CD4-positive, alpha-beta T cell treated with Interleukin-1 beta for 1 hour (primary cell): ENCODE results near the gene TIMM50.
"Not testable (repeated sequence)": the region's sequence is repeated elsewhere in the genome, so short reads cannot be mapped to it uniquely, and the experiment has no call there.

Source experiments
- DNase-seq, 2 donors: peaks; one replicate each; pipeline ENCODE4 v3.0.0-alpha.2; 2020 to 2022

TIMM50 gene

DNA sequence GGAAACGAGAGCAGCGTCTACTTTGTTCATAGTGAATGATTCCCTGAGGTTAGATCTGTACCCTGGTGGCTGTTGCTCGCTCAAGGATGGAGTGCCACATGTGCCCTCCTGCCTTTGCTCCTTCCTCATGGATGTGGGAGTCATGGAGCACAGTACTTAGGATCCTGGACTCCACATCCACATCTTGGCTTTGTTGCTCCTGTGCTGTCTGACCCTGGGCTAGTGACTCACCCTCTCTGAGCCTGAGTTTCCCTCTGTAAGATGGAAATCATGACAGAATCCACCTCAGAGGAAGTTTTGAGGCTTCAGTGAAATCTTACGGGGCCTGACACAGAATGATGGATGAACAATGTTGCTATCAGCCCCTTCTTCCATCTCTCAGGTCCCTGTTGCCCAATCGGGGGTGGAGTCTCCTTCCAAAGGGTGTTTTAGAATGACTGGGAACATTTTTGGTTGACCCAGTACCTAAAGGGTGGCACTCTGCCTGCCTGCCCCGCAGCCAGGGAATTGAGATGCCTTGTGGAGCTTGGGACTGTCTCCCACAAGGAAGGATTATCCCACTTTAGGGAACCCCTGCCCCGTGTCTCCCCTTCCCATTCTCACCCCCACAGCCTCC lies 9.8 kb upstream of the TIMM50 start:
- no peak for DNase-seq

DNA sequence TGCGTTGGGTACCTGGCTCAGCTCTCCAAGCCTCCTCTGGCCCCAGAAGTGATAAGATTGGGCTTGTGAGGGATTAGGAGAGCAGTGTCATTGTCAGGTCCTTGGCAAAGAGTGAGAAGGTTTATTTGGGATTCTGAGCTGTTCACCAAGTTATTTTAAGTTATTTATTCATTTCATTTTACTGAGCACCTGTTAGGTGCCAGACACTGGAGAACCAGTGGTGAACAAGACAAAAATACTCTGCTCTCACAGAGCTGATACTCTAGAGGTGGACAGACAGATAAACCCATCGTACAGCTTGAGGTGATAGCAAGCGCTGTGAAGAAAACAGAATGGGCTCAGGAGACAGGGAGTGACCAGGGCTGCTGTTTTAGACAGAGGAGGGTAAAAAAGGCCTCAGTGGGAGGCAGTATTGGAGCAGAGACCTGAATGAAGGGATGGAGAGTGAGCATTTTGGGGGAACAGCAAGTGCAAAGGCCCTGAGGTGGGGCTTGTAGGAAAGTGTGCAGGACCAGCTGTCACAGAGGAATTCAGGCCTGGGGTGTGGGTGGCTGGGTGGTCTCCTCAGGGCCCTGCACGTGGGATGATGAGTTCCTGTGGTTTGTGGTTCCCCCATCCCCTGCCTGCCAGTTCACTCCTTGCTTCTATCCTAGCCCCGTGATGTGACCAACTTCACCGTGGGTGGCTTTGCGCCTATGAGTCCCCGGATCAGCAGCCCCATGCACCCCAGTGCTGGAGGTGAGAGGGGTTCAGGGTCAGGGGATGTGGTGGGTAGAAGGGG lies 8.7 kb upstream of the TIMM50 start:
- no peak for DNase-seq

GRCh38 chr19:39472746-39473442 lies 7.7 kb upstream of the TIMM50 start:
- DNase-seq = no peak

DNA sequence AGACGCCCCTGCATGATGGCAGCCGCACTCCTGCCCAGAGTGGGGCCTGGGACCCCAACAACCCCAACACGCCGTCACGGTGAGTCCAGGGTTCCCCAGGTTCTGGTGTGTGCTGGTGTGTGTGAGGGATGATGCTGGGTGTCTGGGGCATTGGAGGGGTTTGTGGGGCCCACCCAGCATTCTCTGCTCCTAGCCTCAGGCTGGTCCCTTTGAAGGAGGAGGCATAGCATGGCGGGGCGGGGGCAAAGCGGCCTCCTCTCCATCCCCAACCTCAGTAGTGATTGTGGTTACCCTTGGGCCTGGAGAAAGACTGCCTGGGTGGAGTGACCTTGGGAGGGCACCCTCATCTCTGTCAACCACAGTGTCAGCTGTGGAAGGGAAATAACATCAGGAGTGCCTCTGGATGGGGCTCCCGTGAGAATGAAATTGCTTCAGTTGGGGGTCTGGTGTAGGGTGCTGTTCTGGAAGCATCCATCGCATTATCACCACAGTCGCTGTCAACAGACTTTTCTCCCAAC lies 7.1 kb upstream of the TIMM50 start:
- DNase-seq = no peak

DNA sequence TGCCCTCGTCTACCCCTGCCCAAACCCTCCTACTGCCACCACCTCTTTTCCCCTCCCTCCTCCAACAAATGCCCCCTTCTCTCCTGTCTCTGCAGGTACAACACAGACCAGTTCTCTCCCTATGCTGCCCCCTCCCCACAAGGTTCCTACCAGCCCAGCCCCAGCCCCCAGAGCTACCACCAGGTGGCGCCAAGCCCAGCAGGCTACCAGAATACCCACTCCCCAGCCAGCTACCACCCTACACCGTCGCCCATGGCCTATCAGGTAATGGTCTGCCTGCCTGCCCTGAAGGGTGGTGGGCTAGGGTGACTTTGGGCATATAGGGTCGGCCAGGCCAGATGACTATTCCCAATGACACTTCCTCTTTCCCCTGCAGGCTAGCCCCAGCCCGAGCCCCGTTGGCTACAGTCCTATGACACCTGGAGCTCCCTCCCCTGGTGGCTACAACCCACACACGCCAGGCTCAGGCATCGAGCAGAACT lies 6.5 kb upstream of the TIMM50 start:
- peak; percentile 70 to 78 for DNase-seq

DNA sequence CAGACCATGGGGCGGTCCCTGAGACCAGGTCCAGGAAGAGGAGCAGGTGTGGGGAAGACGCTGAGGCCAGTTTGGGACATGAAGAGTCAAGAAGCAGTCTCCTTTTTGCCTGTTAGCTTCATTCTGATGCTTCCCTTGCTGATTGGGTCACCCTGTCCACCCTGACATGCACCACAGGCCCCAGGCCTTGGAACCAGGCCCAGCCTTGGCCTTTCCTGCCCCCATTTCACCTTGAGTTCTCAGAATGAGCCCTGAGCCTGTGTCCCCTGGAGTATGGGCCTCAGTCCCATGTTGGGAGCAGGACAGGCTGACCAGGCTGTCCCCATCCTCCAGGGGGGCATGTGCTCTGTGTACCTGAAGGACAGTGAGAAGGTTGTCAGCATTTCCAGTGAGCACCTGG lies 4.9 kb upstream of the TIMM50 start:
- DNase-seq = no peak

- not testable (repeated sequence) for DNase-seq
These were observed 1.3 kb upstream of the TIMM50 start for GRCh38 chr19:39479319-39479801.

GRCh38 chr19:39479916-39480315 lies 722 bp upstream of the TIMM50 start:
- DNase-seq = no peak

- no peak for DNase-seq
These were observed 549 bp downstream of the TIMM50 start for GRCh38 chr19:39481229-39481545.

DNA sequence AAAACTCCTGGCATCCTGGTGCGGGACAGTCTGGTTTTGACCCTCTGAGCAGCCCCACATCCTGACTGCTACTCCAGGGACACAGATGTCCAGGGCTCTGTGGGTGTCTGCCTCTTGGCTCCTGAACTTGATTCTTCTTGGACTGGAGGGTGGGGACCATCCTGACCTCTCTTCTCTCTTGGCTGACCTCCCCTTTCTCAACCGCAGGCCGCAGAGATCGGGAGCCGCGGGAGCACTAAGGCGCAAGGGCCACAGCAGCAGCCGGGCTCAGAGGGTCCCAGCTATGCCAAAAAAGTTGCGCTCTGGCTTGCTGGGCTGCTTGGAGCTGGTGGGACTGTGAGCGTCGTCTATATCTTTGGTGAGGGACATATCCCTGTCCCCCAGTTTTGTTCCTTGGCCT lies 1.0 kb downstream of the TIMM50 start:
- no peak for DNase-seq

DNA sequence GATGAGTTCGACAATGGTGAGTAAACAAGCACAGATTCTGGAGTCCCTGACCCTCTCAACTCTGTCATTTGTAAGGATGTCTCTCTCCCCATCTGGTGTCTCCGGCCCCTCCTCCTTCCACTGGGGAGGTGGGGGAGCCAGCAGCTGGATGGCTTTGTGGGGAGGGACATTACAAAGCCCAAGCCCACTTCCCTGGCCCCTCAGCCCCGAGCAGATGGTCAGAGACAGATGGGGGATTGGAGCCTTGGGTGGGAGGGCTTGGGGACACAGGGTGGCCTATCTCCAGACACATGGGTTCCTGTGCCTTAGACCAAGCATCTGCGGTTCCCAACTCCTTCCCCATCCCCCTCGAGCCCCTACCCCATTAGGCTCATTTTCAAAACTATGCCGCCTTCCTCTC lies 2.5 kb downstream of the TIMM50 start:
- no peak for DNase-seq

DNA sequence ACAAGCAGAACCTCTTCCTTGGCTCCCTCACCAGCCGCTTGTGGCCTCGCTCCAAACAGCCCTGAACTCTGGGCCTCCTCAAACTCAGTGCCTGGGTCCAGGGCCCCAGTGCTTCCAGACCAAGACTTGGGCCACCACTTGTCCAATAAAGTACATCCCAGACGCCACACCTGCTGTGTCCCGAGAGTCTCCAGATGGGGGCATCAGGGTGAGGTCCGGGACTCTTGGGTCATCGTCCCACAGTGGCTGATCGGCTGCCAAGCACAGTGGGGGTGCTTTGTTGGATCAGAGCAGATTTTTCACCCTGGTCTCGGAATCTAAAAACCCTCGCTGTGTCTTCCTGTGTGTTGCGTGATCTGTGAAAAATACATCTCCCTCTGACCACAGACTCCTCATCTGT lies 9.1 kb downstream of the TIMM50 start:
- DNase-seq = no peak

GRCh38 chr19:39492225-39492624 lies 11.6 kb downstream of the TIMM50 start:
- no peak for DNase-seq

GRCh38 chr19:39492788-39493187 lies 12.2 kb downstream of the TIMM50 start:
- DNase-seq = no peak

- no peak for DNase-seq
These were observed 14.0 kb downstream of the TIMM50 start for GRCh38 chr19:39494661-39495060.

DNA sequence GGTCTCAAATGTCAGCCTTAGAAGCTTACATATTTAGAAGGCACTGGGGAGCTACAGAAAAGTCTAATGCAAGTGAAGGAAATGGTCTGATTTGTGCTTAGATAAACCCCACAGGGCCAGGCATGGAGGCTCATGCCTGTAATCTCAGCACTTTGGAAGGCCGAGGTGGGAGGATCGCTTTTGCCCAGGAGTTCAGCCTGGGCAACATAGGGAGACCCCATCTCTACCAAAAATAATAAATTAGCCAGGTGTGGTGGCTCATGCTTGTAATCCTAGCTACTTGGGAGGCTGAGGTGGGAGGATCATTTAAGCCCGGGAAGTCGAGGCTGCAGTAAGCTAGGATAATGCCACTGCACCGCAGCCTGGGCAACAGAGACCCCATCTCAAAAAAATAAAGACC lies 15.4 kb downstream of the TIMM50 start:
- DNase-seq = no peak

DNA sequence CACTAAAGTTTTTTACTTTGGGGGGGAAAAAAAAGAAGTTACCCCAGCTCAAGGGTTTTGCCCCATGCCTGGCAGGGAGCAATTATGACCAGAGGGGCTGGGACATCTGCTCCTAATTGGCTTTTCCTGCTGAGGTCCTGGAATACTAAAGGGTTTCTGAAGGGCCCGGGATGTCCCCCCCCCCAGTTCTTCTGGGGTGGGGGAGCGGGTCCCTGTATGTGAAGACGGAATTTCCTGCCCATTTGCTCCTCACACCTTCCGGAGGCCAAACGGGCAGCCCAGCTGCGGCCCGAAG lies 17.0 kb downstream of the TIMM50 start:
- DNase-seq = no peak

DNA sequence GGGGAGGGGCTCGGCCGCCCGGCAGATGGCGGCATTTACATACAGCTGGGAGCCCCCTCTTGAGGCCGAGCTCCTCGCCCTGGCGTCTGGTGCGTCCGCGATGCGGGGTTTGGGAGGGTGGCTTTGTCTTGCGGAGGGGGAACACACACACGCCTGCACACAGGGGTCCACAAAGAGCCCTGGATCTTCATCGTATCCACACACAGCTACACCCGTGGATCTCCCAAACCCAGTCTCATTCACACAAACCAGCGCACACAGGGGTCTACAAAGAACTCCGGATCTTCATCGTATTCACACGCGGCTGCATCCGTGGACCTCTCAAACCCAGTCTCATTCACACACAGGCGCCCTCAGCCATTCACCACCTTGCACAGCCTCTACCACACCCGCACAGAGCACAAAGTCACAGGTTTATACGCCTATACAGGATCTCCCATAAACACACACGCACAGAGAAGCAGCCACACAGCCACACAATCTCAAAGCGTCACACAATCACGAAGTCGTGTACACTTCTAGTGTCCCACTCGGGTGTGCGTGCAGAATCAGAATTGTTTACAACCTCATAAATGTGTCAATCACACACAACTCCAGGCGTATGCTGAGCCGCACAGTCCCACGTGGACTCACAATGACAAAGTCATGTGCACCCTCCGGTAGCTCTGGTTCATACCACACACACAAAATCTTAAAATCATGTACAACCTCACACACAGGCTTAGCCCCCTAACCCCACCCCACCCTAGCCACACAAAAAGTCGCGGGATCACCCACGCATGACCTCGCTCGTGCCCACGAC lies 17.6 kb downstream of the TIMM50 start:
- no peak for DNase-seq

DNA sequence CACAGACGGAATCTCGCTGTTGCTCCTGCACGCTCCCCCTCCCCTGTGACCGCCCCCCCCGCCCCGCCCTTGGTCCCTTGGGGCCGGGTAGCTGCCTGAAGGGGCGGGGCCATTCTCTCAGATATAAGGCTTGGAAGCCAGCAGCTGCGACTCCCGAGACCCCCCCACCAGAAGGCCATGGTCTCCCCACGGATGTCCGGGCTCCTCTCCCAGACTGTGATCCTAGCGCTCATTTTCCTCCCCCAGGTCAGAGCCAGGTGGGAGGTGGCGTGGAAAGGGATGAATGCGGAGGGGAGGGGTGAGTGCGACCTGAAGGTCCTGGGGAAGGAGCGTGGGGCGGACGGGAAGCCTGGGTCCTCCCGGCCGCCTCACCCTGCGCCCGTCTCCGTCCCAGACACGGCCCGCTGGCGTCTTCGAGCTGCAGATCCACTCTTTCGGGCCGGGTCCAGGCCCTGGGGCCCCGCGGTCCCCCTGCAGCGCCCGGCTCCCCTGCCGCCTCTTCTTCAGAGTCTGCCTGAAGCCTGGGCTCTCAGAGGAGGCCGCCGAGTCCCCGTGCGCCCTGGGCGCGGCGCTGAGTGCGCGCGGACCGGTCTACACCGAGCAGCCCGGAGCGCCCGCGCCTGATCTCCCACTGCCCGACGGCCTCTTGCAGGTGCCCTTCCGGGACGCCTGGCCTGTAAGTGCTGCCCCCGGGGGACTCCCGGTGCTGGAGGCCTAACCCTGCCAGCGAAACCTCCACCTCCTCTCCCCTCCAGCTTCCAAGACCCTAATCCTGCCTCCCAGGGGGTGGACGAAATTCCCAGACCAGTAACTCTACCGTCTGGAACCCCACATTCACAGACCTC lies 18.4 kb downstream of the TIMM50 start, which contains the start of gene DLL3:
Gene DLL3, plus strand, starts transcription at position 150 of the 845 bp plus-strand sequence. Its CDS starts 28 bp downstream, at position 178.
- DNase-seq = no peak

DNA sequence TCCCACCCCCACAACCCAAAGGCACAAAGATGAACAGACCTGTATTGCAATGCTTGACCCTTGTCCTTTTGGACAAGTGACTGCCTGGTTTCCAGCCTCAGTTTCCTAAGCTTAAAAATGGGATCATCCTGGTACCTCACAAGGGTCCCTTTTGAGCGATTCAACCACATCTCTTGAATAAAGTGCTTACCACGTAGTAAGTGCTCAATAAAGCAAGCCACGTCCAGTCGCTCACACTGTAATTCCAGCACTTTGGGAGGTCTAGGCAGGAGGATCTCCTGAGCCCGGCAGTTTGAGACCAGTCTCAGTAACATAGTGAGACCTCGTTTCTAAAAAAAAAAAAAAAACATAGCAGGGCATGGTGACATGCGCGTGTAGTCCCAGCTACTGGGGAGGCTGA lies 19.3 kb downstream of the TIMM50 start:
- no peak for DNase-seq

DNA sequence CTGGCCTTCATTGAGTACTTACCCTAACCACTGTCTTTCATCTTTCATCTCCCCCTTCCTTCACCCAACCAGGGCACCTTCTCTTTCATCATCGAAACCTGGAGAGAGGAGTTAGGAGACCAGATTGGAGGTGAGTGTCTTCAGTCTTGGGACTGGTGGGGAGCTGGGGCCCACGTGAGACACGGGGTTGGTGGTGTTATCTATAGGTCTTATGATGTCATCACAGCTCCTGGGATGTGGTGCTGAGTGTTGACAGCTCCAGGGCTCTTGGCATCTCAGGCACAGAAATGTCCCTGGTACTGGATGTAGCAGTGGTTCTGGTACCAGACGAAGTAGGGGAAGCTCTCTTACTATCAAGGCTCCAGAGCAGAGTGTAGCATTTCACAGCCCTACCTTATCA lies 19.9 kb downstream of the TIMM50 start:
- no peak for DNase-seq

GRCh38 chr19:39501340-39501739 lies 20.7 kb downstream of the TIMM50 start:
- no peak for DNase-seq
